MM.1S (cell line): ENCODE measurements around the gene SMCO3.

Experiments
- EZH2phosphoT487 ChIP-seq: fragments of 300-600 bp; sonication (generic); IDR thresholded peaks from 2 replicates; pipeline ENCODE4 v1.6.1; 2018; ENCODE audit warnings: antibody characterized with exemption, low read length
- TF ChIP-seq, protein P1 (sequence below): fragments of 300-600 bp; sonication (generic); IDR thresholded peaks from 2 replicates; pipeline ENCODE4 v1.5.1; 2016; ENCODE audit warnings: antibody characterized with exemption, low read length, mixed read lengths

DNA sequence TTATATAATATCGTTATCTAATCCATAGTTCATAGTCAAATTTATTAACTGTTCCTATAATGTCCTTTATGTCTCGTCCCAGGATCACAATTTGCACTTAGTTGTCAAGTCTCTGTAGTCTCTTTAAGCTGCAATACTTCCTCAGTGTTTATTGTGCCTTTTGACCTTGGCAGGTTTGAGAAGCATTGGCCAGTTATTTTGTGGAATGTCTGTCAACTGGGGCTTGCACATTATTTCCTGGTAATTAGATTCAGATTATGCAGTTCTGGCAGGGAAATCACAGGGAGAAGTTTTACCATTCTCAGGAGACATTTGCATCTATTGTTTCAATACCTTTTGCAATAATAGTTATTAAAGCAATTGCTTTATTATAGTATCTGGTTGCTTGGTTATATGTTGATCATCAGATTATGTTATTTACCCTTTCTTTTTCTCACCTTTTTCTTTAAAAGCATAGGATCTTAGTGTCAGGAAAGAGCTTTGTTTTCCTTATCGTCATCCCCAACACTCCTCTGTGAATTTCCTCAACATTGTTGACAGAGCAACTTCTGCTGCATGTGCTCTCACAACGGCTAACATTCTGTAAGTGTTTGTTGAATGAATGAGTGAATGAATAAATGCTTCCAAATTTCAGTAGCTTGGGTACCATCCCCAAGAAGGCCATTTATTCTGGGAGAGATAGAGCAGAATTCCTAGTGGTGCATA lies 33.0 kb upstream of the SMCO3 start:
- TF ChIP-seq, protein P1, sequence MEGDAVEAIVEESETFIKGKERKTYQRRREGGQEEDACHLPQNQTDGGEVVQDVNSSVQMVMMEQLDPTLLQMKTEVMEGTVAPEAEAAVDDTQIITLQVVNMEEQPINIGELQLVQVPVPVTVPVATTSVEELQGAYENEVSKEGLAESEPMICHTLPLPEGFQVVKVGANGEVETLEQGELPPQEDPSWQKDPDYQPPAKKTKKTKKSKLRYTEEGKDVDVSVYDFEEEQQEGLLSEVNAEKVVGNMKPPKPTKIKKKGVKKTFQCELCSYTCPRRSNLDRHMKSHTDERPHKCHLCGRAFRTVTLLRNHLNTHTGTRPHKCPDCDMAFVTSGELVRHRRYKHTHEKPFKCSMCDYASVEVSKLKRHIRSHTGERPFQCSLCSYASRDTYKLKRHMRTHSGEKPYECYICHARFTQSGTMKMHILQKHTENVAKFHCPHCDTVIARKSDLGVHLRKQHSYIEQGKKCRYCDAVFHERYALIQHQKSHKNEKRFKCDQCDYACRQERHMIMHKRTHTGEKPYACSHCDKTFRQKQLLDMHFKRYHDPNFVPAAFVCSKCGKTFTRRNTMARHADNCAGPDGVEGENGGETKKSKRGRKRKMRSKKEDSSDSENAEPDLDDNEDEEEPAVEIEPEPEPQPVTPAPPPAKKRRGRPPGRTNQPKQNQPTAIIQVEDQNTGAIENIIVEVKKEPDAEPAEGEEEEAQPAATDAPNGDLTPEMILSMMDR, result no peak
- TF ChIP-seq EZH2phosphoT487, result no peak
